HG02885 (cell line): Measurements from ENCODE around the gene GOT1.

ENCODE experiments used
- ATAC-seq: cut with Tn5 transposase; IDR thresholded peaks from one replicate; pipeline ENCODE4 v1.9.1; 2021; ENCODE audit warnings: mild to moderate bottlenecking; ENCODE audit not compliant: unreplicated experiment, poor library complexity

GOT1 gene

GRCh38 chr10:99435986-99436638 is 5.7 kb upstream of the GOT1 start:
- ATAC-seq = peak; percentile 55

- ATAC-seq = no peak
Observed at GRCh38 chr10:99433378-99434020, 3.1 kb upstream of the GOT1 start.

DNA sequence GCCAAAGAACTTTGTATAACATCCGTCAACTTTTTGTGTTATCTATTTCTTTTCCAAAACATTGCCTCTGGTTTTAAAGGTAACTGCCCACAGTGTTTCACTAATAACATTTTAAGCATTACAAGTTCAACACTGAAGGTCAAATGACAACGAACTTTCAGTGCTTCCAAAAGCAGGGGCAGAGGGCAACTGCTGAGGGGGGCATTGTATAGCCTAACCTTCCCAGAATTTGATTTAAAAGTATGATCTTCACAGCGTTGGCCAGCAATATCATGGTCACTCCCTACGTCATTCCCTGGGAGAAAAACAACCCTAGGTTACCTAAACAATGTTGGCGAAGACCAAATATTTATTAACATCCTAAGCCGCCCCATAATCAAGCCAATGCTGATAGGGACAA is 2.5 kb upstream of the GOT1 start:
- no peak for ATAC-seq

DNA sequence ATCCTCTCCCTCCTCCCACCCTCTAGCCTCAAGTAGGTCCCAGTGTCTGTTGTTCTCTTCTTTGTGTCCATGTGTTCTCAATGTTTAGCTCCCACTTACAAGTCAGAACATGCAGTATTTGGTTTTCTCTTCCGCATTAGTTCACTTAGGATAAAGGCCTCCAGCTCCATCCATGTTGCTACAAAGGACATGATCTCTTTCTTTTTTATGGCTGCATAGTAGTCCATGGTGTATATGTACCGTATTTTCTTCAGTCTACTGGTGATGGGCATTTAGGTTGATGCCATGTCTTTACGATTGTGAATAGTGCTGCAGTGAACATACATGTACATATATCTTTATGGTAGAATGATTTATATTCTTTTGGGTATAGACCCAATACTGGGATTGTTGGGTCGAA is 1.6 kb upstream of the GOT1 start:
- no peak for ATAC-seq

DNA sequence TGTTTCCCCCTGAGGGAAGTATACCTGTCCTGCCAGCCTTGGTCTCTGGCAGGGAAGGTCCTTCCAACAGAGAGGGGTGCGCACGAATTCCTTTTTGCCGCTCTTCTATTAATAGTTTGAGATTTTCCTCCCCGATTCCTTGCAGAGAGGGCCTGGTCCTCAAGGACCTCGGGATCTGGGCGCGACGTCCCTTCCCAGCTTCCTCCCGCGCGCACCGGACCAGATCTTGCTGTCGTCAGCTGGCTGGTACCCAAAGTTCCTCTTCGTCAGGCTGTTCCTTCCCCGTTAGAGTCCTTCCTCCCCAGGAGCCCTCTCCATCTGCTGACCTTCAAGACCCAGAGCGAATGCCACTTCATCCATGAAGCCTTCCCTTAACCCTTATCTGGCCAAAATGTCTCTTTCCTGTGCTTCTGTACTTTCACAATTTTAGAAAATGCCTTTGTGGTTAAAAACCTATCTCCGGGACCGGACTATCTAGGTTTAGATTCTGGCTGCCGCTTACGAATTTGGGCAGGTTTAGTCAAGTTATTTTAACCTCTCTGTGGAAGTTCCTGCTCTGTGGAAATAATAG is 851 bp upstream of the GOT1 start:
- ATAC-seq = no peak

DNA sequence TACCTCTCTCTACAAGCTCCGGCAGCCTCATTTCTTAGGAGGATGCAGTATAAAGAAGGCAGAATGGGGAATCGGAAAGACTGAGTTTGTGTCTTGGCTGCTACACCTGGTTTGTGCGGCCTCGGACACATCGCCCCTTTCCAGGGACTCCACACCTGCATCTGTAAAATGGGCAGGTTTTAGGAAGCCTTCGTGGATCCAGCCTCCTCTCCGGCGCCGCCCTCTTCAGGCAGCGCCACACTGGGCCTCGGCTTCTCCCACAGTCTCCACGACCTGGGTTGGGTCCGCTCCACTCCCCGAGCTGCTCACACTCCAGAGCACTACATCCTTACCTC is 341 bp downstream of the GOT1 start:
- ATAC-seq = peak; percentile 16

DNA sequence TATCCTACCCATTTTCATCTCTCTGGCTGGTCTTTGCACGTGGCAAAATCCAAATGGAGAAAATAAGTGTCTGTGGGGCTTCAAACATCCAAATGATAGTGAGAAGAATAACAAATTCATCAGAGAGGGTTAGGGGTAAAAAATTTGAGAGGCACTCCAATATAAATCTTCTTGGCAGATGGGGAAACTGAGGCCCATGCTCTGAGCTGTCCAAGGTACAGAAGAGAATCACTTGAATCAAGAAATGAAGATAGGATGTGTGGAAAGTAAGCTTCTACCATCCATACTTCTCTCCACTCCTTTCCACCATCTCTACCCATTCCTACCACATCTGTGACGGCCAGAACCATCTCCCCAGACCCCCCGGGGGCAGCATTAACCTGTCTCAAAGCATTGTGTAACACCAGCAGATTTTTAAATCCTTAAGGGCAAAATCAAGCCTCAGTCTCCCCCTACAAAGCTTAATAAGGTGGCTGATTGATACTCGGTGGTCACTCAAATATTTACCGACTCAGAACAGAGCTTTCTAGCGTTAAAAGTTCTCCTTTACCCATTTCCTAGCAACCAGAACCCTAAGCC is 818 bp downstream of the GOT1 start:
- no peak for ATAC-seq

- no peak for ATAC-seq
Observed at GRCh38 chr10:99427566-99428190, 2.7 kb downstream of the GOT1 start.

DNA sequence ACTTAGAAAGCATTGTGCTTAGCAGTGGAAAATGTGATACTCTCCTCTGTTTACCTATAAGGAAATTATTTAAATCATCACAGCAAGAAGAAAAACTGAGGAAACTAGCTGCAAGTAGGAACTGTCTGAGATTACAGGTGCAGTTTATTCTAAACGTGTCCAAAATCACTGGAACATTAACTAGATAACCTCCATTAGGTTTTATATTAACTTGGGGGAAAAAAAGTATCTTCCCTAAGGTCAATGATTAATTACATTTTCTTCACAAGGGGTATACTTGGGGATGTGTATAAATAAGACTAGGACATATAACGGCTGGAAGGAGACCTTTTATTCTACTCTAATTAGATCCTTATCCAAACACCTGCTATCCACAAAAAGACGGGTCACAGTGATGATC is 3.7 kb downstream of the GOT1 start:
- no peak for ATAC-seq

GRCh38 chr10:99425204-99425603 is 5.2 kb downstream of the GOT1 start:
- no peak for ATAC-seq

DNA sequence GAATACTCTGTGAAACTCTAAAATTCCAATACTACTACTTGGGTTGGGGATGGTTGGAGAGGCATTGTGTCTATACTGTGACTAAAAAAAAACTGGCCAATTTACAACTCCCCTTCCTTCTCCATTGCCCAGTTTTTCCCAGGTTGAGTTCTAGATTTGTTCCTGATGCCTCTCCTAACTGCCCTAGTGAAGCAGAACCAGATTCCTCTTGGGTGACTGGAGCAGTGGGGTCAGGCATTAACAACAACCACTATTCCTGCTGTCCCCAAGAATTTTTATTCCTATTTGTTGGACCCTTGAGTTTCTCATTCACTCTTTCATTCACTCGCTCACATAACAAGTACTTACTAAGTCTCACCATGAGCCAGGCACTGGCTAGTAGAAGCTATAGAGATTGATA is 5.8 kb downstream of the GOT1 start:
- no peak for ATAC-seq

DNA sequence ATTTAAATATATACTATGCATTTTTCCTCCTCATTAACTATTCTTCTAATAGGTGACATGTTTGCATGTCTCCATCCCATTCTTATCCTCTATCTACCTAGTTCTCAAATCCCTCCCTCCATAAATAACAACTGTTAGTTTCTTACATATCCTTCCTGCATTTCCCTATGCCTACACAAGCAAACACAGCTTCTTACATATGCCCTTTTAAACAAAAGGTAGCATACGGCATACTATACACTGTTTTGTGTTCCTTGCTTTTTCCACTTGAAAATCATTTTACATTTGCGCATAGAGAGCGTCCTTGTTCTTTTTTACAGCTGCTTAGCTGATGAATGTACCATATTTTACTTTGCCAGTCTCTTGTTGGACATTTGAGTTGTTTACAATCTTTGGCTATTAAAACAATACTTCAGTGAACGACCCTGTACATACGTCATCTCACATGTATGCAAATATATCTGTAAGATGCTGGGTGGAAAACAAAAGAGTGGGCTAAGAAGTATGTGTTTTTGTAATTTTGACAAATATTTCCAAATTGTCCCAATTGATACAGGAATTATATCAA is 7.8 kb downstream of the GOT1 start:
- ATAC-seq = no peak

DNA sequence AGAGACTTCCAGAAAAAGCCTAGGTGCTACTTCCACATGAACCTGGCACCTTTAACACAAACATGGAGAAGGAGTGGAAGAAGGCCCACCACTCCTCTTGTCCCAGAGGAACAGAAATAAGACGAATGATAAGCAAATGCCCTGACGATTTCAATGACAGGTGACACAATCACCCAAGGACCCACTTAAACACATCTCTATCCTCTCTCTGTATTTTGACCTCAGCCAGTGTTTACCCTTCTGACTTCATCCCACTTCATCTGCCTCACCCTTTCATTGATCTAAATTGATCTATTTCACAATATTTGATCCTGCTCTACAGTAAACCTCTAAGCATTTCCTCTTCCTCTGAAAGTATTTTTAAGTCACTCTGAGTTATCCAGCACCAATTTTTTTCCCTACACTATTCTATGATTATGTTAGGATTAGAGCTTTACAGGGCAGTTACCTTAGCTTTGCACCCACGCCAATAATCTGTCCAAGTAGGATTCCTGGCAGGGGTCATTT is 9.1 kb downstream of the GOT1 start:
- no peak for ATAC-seq

- no peak for ATAC-seq
Observed at GRCh38 chr10:99419688-99420087, 10.7 kb downstream of the GOT1 start.

DNA sequence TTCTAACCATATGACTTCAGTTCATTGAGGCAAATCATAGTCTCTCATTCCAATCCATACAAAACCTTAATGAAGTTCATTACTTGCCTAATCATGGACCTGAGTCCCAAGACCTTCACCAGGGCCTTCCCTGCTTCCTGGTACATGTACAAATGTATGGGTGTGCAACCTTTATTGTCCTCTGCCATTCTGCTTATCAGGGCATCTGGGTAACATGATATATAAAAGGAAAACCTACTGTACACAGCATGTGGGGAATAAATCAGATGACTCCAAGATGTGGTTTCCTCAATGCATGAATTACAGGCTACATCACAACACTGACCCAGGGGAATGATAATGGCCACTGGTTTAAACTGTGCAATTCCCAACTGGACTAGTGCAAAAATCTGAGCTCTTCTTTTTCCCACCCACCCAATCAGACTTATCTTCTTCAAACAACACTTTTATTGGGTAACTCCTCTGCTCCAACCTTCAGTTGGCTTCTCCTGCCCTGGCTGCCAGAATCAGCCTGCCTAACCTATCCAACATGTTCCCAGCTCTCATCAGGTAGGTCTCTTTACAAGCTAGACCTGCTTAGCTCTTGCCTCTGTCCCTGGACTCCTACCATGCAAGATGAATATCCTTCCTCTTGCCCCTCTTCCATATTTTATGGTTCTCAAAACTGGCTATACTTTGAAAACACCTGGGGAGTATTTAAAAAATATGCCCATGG is 11.4 kb downstream of the GOT1 start:
- no peak for ATAC-seq

DNA sequence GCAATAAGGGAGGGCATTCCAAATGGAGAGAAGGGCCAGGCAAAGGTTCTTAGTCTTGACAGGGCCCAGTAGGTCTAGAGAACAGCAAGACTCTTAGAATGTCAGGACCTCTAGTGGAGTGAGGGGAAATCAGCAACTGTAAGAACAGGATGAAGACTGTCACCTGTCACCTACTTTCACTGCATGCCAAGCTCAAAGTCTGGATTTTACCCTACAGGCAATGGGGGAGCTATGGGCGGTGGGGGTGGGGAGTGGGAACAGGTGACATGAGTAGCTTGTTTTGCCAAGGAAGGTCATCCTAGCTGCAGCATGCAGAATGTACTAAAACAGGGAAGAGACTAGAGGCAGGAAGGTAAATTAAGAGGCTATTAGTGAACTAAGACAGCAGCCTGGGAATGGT is 18.3 kb downstream of the GOT1 start:
- no peak for ATAC-seq

DNA sequence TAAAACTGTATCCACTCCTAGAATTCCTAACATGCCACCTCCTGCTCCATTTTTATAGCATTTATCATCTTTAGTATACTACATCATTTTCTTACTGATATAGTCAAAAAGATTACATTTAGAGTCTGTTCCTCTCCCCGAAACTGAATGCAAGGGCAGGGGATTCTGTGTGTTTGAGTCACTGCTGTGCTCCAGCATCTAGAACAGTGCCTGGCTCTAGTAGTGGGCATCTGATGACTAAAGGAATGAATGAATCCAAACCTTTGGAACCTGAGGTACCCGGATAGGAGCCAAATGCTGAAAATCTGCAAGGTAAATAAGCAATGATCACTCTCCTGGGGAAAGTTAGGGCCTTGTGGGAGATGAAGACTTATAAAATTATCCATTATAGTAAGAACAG is 18.9 kb downstream of the GOT1 start:
- no peak for ATAC-seq

DNA sequence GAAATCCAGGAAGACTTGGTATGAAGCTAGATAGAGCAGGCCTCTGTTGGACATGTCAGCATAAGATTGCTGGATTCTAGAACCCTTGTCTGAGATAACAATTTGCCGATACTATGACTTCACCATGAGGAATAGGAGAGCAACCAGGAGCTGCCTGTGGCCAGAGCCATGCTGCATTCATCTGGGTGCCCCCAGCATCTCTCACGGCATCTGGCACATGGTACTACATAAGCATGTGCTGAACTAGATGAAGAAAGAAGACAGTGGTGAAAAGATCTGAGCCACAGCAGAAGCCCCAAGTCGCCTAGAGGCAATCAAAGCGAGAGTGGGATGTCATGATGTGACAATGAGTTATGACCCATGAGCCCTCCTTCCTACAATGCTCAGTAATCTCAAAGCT is 19.5 kb downstream of the GOT1 start:
- ATAC-seq = no peak

- ATAC-seq = no peak
Observed at GRCh38 chr10:99410146-99410545, 20.3 kb downstream of the GOT1 start.

DNA sequence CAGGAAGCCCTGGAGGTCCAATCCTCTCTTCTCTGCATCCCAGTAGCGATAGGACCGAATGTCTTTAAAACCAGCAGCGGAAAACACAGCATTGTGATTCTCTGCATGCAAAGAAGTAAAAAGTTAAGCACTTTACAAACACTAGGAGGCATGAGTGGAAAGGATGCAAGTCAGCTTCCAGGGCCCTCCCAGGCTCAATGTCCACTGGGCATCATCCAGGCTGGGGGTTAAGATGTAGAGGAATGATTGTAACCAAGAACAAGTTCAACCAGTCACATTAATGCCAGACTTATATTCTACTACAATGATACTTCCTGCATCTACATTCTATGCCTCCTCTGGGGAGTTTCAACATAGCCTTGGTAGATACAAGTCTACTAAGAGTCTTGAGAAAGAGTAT is 24.3 kb downstream of the GOT1 start:
- ATAC-seq = no peak
